Left colon (tissue), 2 donors: Measurements from ENCODE around the gene WNT7B. TPM values are rescaled to one million over a fixed set of nuclear protein-coding genes. Genes with fewer than 3 reads are reported as not detected.

Source experiments
- ATAC-seq: fragments of 200-7000 bp; cut with Tn5 transposase; one replicate; pipeline ENCODE4 v1.9.1; 2020; ENCODE audit warnings: mild to moderate bottlenecking, moderate library complexity
- DNase-seq, 2 donors: peaks; one replicate each; pipeline ENCODE4 v3.0.0-alpha.2; 2020
- intact Hi-C, 2 donors: fragments of 100-400 bp; cut with DNase I in 1 of 2; cut with micrococcal nuclease in 1 of 2; formaldehyde crosslinking; loops; one replicate each; pipeline versions ENCODE4 v1.11.2 to v1.14.0; 2022; cut with DNase I, micrococcal nuclease
- total RNA-seq, 2 donors: library from RNA; stranded (reverse); fragmentation: NEBNext Ultra II Directional; extraction: Animal tissue kit (Norgen Biotek cat#: 25700); gene quantifications; one replicate each; pipeline ENCODE4 v1.2.1, GENCODE V29; 2021
- donor health status: DM: no; HTN: no; CAD: no.
- donor health status: DM: yes; HTN: yes; CAD: no.

The WNT7B gene
- total RNA-seq, 2 donors from 2014 or later: not detected

DNA sequence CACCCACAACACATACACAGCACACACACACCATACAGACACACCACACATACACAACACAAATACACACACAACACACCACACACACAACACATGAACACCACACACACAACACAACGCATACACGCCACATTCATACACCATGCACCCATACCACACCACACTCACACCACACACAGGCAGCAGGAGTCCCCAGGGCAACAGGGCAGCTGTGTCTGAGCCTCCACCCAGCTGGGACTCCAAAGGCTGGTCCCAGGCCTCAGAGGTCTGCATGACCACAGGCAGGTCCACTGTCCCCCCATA lies 3.3 kb upstream of the WNT7B start:
- intact Hi-C loops: no loop called here
- ATAC-seq (no peak), DNase-seq (no peak)

DNA sequence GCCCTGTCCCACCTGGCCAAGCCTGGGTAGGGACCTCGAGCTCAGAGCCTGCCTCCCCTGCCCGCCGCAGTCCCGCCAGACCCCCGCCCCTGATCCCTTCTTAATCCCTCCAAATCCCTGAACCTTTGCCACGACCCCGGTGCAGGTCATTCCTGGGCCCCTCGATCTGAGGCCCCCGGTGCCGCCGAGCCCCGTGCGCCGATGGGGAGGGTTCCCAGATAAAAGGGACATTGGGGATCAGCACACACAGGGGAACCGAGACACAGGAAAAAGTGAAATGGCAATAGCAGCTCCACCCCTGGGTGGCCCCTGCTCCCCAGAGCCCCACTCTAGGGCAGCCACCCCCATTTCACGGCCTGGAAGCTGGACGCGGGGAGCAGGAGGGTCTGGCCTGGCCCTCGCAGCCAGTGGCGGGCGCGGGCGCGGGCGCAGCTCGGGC lies 1.3 kb upstream of the WNT7B start:
- no peak for DNase-seq
- intact Hi-C loops: no loop called here
- no peak for ATAC-seq

DNA sequence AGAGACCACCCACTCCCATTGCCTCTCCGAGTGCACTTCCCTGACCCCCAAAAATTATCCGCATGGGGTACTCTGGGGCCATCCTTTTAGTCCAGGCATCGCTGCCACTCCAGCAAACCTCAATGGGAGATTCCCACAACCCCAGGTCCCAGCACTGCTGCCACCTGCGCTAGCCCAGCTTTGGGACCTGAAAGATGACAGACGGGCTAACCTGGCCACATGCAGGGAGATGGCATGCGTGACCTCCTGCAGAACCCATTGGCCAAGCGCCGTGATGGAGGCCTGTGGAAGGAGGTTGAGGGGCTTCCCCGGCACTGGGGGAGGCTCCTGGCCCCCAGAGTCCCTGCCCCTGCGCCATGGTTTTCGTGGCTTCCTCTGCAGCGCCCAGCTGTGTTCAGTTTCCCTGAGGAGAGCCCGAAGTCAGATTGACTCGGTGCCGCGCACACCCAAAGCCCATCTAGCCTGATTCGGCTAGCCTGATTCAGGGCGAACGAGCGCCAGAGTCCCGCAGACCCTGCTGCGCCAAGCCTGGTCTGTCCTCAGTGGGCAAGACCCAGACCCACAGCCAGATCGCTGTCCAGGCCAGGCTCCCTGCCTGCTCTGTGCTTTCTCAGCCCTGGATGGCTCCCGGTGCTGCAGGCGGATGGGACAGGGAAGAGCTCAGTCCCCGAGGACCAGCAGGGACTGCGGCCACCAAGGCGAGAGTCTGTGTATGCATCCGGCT lies 751 bp upstream of the WNT7B start:
- ATAC-seq (no peak), DNase-seq (no peak)
- intact Hi-C loops: no loop called here

DNA sequence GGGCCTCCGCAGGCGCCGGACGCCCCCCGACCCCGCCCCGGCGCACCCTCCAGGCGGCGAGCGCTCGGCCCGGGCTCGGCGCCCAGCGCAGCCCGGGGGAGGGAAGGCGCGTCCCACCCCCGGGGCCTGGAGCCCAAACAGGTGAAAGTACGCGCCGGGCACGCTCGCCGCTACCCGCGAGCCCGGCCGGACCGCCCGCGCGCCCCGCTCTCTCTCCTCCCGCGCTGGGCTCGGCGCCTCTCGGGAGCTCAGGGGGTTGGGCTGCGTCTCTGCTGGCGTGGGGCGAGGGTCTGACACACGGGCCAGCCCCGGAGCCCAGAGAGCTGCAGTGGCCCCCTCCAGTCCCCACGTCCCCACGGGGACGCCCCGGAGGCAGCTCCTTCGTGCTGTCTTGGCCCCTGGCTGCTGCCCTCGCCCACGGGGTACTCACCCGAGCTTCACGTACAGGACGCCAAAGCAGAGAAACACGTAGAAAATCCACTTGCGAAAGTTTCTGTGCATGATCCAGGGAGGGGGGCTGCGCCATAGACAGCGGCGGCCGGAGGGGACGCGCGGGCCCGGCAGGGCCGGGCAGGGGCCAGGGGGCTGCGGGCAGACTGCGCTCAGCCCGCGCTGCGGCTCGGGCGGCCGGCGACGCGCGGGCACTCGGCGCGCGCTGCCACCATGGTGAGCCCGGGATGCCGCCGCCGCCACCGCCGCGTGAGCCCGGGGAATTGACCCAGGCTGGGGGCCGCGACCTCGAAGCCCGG lies 534 bp downstream of the WNT7B start:
- no peak for ATAC-seq
- intact Hi-C loops: no loop called here
- no peak for DNase-seq

DNA sequence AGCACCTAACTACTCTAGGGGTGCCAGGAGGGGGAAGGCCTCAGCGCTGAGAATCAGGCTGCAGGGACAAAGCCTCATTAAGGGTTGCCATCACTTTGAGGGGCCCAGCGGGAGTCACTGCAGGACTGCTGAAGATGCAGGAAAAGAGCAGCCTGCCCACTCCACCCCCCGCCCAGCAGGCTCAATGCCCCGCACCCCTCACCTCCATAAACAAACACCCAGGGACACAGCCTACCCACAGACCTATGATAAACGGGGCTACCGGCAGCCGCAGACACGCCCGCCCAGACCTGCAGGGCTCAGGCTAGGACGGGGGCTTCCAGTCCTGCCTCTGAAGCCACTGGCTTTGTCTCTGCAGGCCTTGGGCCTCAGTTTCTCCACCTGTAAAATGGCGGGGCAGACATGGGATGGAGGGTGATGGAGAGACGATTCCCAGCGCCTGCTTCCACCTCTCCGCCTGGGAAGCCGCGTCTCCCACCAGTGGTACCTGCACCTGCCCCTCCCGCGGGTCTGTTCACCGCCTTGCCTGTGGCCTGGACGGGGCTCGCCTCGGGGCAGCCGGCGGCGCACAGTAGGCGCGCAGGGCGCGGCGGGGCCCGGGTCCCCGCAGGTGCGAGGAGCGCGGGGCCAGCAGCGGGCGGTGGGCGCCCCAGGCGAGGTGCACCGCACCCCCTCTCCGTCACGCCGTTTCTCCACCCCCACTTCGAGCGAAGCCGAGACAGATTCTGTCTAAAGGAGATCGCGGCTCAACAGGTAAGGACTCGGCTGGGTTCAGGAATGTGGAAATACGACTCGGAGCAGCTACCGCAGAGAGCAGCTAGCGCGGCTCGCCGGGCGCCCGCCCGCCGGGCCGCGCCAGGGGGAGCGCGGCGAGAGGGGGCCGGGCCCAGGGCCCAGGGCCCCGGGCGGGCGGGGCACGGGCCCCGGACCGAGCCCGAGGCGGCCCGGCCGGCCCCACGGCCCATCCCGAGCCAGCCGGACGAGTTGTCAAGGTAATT lies 1.5 kb downstream of the WNT7B start:
- ATAC-seq (no peak), DNase-seq (no peak)
- intact Hi-C loops: no loop called here

DNA sequence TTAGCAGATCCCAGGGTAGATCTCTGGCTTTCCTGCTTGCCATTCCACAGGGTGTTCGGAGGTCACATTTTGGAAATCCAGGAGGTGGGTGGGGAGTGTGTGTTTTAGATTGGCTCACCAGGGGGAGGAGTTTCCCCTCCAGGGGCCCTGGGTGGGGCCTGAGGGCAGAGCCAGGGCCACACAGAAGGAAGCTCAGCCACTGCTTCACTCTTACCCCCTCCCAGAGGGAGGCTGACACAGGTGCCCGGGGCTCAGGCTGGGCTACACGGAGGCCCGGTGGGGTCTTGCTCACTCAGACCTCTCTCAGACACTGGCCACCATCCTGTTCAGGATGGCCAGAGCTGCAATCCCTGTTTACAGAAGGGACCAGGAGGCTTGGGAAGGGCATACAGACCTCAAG lies 2.5 kb downstream of the WNT7B start:
- DNase-seq (no peak), ATAC-seq (no peak)
- intact Hi-C loops: loop anchor here in 1 of 2 donors (5.0 kb wide), 1 partner anchor 397 kb away; no protein-coding TSS in a partner anchor

DNA sequence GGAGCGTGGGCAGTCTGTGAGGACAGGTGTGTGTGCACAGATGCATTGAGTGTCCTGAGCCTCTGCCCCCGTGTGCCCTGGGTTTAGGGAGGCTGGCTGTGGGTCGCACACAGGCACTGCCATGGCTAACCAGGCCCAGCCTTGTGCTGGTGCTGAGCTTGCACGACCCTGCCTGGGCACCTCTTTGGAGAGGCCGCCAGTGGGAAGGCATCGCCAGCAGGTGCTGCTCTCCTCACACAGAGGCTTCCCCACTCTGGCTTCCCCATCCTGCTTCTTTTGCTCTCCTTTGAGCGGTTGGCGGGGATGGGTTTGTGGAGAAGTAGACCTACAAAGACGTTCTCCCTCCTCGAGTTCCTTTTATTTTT lies 4.1 kb downstream of the WNT7B start:
- DNase-seq (no peak), ATAC-seq (no peak)
- intact Hi-C loops: loop anchor here in 1 of 2 donors (5.0 kb wide), 1 partner anchor 396 kb away; no protein-coding TSS in a partner anchor

DNA sequence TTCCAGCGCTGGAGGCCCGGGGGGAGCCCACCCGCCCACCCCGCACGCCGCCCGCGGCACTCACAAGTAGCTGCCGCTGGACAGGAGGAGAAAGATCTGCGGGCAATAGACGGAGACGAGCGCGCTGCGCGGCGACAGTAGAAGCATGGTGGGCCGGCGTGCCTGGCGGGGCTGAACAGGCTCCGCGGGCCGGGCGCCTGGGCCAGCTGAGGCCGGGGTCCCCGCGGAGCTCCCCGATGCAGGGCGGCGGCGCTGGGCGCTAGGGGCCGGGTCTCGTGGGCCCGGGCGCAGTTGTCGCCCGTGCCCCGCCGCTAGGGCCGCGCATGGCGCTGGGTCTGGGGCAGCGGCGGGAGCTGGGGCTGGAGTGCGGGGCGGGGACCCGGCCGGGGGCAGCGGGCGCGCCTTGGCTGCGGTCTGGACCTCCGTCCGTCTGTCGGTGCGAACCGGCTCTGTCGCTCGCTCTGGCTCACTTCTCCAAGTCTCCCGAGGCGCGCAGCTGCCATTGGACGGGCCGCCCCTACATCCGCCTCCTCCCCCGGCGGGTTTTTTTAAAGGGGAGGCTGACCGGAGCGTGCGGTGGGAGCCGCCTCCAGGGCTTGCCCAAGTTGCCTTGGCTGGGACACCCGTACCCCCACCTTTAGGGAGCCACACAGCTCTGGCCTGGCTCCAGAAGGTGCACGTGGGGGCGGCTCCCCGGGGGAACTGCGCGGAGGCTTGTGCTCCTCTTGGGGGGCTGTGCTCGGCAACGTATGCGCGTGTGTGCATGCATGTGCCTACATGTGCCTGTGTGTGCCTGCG lies 4.7 kb downstream of the WNT7B start:
- intact Hi-C loops: loop anchor here in 1 of 2 donors (5.0 kb wide), 1 partner anchor 395 kb away; no protein-coding TSS in a partner anchor
- ATAC-seq (no peak), DNase-seq (no peak)

DNA sequence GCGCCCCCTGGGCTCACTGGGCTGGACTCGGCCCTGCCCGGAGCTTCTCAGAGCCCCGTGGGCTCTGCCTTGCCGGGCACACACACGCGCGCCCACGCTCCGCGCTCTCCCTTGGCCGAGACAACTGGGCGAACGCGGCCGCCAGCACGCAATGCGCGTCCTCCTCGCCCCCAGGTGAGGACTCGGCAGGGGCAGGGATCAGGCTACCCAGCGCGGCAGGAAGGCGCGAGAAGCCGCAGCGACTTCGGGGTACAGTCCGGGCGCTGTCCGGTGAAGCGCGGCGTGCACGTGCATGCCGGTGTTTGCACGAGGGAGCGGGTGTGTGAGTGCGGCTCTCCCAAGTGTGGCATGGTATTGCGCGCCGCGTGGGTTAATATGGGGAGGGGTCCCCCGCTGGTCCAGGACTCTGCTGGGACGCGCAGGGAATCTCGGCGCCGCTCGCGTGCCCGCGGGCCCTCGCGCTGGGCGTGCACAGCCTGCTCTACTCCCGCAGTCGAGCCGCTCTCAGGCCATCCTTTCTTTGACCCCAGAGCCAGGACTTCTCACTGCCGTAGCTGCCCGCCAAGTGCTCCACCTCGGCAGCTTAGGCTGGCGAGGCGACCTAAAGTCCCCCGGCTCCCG lies 5.4 kb downstream of the WNT7B start:
- ATAC-seq (no peak), DNase-seq (no peak)
- intact Hi-C loops: loop anchor here in 1 of 2 donors (5.0 kb wide), 1 partner anchor 394 kb away; no protein-coding TSS in a partner anchor

DNA sequence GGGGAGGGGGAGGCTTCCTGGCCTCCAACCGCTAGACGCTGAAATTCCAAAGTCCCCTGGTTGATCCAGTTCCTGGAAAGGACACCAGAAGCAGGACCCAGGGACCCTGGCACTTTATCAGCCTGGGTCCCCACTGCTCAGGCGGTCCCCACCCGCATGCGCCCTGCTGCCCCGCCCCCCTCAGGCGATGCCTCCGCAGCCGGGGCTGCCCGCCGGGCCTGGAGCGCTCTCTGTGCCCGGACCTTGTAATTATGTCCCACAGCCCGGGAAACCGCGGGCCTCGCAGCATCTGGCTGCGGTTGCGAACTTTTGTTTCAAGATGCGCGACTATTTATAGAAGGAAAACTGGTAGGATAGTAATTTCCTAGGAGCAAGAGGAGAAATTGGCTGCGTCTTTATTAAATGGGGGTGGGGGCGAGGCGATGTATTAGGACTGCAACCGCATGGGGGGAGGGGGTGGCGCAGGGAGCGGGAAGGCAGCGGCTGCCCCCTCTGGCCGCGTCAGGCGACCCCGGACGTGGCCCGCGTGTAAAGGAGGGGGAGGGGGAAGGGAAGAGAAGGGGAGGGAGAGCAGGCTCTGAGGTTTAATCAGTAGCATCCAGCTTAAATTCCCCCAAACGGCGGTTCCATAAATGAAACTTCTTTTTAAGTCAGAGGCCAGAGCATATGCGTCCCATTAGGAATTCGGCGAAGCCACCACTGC lies 6.1 kb downstream of the WNT7B start:
- intact Hi-C loops: loop anchor here in 1 of 2 donors (5.0 kb wide), 1 partner anchor 394 kb away; no protein-coding TSS in a partner anchor
- ATAC-seq (no peak), DNase-seq (no peak)

DNA sequence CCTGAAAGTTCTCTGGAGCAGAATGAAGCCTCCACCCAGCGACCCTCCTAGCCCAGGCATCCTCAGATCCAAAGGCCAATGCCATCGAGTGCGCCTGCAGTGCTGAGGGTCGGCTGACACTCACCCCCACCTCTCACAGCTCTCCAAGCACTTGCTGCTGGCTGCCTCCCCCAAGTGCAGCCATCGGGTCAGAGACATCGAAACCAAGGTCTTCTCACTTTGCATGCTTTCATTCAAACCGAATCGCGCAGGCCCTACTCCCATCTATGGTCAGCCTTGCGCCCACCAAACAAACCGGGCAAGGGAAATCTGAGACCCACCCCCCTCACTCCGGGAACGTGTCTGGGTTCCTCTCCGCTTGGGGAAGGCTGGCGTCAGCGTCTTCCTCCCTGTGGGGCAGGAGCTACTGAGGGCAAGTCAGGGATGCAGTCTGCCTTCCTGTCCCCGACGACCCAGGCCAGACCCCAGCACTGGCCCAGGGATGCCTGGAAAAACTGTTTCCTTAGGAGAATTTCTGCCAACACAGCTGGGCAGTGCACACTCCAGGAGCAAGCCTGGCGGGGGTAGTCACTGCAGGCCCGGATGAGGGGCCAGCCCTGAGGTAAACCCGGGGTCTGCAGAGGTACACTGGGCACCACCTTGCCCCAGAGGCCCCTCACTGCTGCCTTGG lies 7.0 kb downstream of the WNT7B start:
- ATAC-seq: no peak
- intact Hi-C loops: loop anchor here in 1 of 2 donors (5.0 kb wide), 1 partner anchor 393 kb away; no protein-coding TSS in a partner anchor
- DNase-seq: no peak

DNA sequence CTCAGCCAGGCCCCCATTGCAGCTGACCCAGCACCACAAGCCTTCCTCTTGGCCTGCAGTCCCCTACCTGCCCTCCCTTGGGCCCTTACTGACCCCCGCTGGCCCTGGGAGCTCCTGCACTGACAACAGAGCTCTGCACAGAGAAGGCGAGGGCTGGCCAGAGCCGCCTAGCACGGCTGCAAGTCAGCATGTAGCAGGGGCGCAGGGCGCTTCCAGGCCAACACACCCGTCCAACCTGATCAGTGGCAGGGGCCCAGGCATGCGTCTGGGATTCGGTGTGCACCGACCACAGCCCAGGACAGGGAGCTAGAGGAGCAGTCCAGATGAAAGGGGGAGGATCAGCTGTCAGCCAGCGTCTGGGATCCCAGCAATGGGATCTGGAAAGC lies 7.6 kb downstream of the WNT7B start:
- no peak for ATAC-seq
- DNase-seq: no peak
- intact Hi-C loops: no loop called here

DNA sequence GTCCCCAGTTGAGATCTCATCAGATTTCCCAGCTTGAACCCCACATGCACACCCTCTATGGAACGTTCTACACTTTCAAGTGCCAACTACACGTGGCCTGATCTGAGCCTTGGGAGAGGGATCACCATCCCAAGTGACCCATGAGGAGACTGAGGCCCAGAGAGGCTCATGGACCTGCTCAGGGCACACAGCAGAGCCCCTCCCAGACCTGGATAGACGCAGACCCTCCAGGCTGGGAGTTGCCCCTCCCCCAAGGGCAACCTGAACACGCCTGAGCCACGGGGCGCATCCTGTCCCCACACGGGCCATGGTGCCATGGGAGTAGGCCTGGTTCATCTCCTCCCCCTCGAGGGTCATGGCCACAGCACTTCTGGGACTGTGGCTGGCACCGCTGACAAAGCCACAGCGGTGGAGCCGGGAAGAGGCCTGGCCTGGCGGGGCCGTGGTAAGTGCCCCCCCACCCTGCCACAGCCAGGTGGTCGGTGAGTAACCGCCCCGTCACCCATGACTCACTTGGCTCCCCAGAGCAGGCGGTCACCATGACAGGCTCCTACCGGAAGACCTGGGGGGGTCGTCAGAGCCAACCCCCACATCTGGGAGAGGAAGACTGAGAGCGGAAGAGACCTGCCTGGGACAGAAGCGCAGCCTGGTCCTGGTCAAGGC lies 8.1 kb downstream of the WNT7B start:
- ATAC-seq (no peak), DNase-seq (no peak)
- intact Hi-C loops: no loop called here

DNA sequence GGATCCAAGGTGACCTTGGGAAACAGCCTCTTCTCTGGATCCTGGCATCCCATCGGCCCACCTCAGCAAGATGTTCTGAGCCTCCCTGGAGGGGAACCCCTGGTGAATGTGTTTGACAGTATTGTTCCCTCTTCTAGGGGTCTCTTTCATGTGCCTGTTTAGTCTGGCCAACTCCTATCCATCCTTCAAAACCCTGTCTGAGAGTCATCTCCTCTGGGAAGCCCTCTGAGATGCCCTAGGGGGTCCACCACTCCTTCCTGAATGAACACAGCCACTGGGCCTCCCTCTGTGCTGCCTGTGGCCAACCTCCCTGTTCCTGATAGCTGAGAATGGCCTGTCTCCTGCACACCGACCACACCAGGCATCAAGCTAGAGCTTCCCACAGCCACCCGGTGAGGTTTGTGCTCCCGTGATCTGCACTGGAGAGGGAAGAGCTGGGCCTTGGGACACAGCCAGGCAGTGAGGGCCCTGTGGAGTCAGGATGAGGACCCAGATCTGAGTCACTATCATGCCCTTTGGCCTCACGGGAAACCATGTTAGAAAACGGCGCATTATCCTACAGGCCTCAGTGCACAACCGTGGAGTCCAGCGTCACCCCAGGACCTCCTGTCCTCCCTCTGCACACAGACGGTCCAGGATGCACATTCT lies 8.8 kb downstream of the WNT7B start:
- DNase-seq (no peak), ATAC-seq (no peak)
- intact Hi-C loops: no loop called here

DNA sequence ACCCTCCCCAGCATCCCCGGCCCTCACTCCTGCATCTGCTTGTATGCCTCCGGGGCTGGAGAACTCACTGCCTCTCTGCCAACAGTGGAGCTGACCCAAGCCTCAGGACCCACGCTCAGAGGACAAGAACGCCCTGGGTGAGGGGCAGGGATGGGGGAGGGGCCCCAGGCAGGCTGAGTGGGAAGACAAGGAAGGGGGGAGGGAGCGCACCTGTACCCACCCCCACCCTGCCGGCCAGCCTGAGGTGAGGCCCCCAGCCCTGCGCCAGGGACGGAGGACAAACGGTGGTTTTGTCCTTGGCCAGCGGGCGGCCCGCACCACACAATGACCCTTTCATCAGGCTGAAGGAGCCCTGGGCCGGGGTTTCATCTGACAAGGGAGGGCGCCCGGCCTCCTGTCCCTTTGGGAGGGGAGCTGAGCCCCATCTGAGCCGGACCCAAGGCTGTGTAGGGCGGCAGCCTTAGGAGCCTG lies 10.0 kb downstream of the WNT7B start:
- DNase-seq: no peak
- intact Hi-C loops: no loop called here
- no peak for ATAC-seq
